Measurements from ENCODE around the gene RRP12. TPM values are rescaled to one million over a fixed set of nuclear protein-coding genes. Genes with fewer than 3 reads are reported as not detected.

RRP12 gene
- total and polyA plus RNA-seq, 9 of the 15 experiments (the other 6 are each of a cell fraction or from before 2014, with no cell fraction given): 4.6 to 68.2 (median 21.8) TPM

DNA sequence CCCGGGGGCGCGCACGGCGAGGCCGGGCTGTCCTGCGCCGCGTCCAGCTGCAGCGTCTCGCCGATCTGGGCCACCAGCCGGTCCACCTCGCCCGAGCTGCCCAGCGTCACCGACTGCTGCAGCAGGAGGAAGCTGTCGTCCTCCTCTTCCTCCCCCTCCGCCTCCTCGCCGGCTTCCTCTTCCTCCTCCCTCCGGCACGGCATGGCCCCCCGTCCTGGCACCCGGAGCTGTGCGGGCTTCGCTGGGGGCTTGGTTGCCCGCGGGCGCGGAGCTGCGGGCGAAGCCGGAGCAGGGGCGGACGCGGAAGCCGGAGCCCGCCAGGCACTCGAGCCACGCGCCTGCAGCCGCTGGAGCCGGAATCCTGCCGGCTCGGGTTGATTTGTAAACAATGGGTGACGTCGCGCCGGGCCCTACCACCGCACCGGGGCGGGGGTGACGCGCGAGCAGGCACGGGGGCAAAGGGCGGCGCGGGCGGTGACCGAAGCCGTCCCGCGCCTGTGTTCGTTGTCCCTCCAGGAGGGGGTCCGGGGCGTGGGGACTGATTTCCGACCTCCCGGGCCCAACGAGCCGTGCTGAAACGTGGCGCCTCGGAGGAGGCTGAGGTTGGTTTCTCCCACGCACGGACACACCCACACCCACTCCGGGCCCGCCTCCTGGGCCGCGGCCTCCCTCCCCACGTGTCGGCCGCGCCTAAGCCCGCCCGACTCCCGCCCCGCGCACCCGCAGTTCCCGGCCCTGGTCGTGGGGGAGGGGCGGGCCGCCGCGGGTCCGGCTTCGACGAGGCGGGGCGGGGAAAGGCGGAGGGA is 66.6 kb downstream of the RRP12 start, which contains the start of gene FRAT2 (continued):
- 0 out of 4 replicates have a peak, but pooled peaks of 1 of the 2 experiments have one; percentile 15 for TF ChIP-seq SRF (CRISPR knock-in tag; IDR thresholded peaks at IDR 0.05)
- peak; percentile 63 for TF ChIP-seq U2AF1 (optimal IDR thresholded peaks at IDR 0.05; ENCODE audit: low read depth, low read length)
- peak; percentile 54; the same call in 1 of the 2 replicates for TF ChIP-seq CTBP1 (IDR thresholded peaks at IDR 0.05; ENCODE audit: borderline replicate concordance)
- peak; percentile 71; the same call in 1 of the 2 replicates for TF ChIP-seq RB1 (IDR thresholded peaks at IDR 0.05; ENCODE audit: low read depth)
- TF ChIP-seq MXI1 (IDR thresholded peaks at IDR 0.05; ENCODE audit: low read depth, low read length): no peak
- no peak for TF ChIP-seq RAD21 (CRISPR knock-in tag; conservative IDR thresholded peaks at IDR 0.05 in 1 of 2, IDR thresholded peaks at IDR 0.05 in 1 of 2)
- TF ChIP-seq ATF7 (IDR thresholded peaks at IDR 0.05): peak; percentile 100
- TF ChIP-seq SIN3B (IDR thresholded peaks at IDR 0.05; ENCODE audit: low read depth): 0 out of 2 replicates have a peak, but pooled peaks have one; percentile 18
- TF ChIP-seq, protein P1, sequence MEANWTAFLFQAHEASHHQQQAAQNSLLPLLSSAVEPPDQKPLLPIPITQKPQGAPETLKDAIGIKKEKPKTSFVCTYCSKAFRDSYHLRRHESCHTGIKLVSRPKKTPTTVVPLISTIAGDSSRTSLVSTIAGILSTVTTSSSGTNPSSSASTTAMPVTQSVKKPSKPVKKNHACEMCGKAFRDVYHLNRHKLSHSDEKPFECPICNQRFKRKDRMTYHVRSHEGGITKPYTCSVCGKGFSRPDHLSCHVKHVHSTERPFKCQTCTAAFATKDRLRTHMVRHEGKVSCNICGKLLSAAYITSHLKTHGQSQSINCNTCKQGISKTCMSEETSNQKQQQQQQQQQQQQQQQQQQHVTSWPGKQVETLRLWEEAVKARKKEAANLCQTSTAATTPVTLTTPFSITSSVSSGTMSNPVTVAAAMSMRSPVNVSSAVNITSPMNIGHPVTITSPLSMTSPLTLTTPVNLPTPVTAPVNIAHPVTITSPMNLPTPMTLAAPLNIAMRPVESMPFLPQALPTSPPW (CRISPR knock-in tag; IDR thresholded peaks at IDR 0.05): peak; percentile 85
- TF ChIP-seq, protein P2, sequence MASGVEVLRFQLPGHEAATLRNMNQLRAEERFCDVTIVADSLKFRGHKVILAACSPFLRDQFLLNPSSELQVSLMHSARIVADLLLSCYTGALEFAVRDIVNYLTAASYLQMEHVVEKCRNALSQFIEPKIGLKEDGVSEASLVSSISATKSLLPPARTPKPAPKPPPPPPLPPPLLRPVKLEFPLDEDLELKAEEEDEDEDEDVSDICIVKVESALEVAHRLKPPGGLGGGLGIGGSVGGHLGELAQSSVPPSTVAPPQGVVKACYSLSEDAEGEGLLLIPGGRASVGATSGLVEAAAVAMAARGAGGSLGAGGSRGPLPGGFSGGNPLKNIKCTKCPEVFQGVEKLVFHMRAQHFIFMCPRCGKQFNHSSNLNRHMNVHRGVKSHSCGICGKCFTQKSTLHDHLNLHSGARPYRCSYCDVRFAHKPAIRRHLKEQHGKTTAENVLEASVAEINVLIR (CRISPR knock-in tag; IDR thresholded peaks at IDR 0.05): peak; percentile 78
- peak; percentile 81 for TF ChIP-seq ZNF263 (CRISPR knock-in tag; IDR thresholded peaks at IDR 0.05; ENCODE audit: borderline replicate concordance)
- TF ChIP-seq FOXK2 (conservative IDR thresholded peaks at IDR 0.05 in 1 of 2, IDR thresholded peaks at IDR 0.05 in 1 of 2; ENCODE audit: low read depth in 2 of 2): peak; percentile 99 to 100
- peak; percentile 59 for TF ChIP-seq CCNT2 (IDR thresholded peaks at IDR 0.05; ENCODE audit: borderline replicate concordance, extremely low read depth, insufficient read length, low read depth, low read length)
- TF ChIP-seq, protein P3, sequence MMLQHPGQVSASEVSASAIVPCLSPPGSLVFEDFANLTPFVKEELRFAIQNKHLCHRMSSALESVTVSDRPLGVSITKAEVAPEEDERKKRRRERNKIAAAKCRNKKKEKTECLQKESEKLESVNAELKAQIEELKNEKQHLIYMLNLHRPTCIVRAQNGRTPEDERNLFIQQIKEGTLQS (IDR thresholded peaks at IDR 0.05): peak; percentile 72
- TF ChIP-seq, protein P3 (CRISPR knock-in tag; conservative IDR thresholded peaks at IDR 0.05): no peak
- TF ChIP-seq GABPA (tag; conservative IDR thresholded peaks at IDR 0.05; ENCODE audit: low read depth): 0 out of 2 replicates have a peak, but pooled peaks have one; percentile 12
- TF ChIP-seq KLF13 (tag; IDR thresholded peaks at IDR 0.05; ENCODE audit: borderline replicate concordance, low read depth): peak; percentile 73
- TF ChIP-seq EP400 (IDR thresholded peaks at IDR 0.05): peak; percentile 85

Measured in K562 (cell line).